Common myeloid progenitor, CD34-positive (primary cell): ENCODE data around the gene SFTA2.
"Not testable (repeated sequence)": the region's sequence is repeated elsewhere in the genome, so short reads cannot be mapped to it uniquely, and the experiment has no call there.

Experiments
- CTCF ChIA-PET: fragments of 350-600 bp; sonication (Branson Sonifier 250); formaldehyde crosslinking; loops from one replicate; lab custom pipeline; 2021; ENCODE audit warnings: antibody characterized with exemption; lab: Charles Lee
- POLR2A ChIA-PET: fragments of 350-600 bp; sonication (Branson Sonifier 250); formaldehyde crosslinking; loops from one replicate; lab custom pipeline; 2021; ENCODE audit warnings: antibody characterized with exemption; lab: Charles Lee
- DNase-seq, 3 donors: peaks; one replicate each; pipeline versions ENCODE4 v3.0.0 to v3.0.0-alpha.2; 2013
- H3K27ac ChIP-seq, 2 experiments: 1 replicate in 1 of 2; 2 replicates in 1 of 2; pipeline ENCODE4 v1.7.0; 2013; ENCODE audit warnings: inconsistent platforms in 2 of 2, low read length in 2 of 2, mild to moderate bottlenecking in 2 of 2, low read depth in 1 of 2, moderate library complexity in 1 of 2; ENCODE audit not compliant: severe bottlenecking in 2 of 2, insufficient read depth in 1 of 2, poor library complexity in 1 of 2
- H3K27me3 ChIP-seq, 5 experiments: replicated peaks in 2 of 5; 1 replicate in 3 of 5; 2 replicates in 2 of 5; pipeline versions ENCODE4 v1.6.1 to v1.7.0; 2013; ENCODE audit warnings: low read length in 4 of 5, mild to moderate bottlenecking in 2 of 5, moderate library complexity in 2 of 5, inconsistent platforms in 1 of 5; ENCODE audit not compliant: insufficient read depth in 5 of 5, control insufficient read depth in 4 of 5
- H3K36me3 ChIP-seq, 4 experiments: 1 replicate in 2 of 4; 2 replicates in 2 of 4; pipeline versions ENCODE4 v1.6.1 to v1.7.0; 2013; ENCODE audit warnings: low read length in 3 of 4, control low read depth in 1 of 4, mild to moderate bottlenecking in 1 of 4; ENCODE audit not compliant: control insufficient read depth in 4 of 4, insufficient read depth in 4 of 4
- H3K4me1 ChIP-seq, 4 experiments: 1 replicate in 3 of 4; 2 replicates in 1 of 4; pipeline versions ENCODE4 v1.6.1 to v1.7.1; 2013; ENCODE audit warnings: low read length in 3 of 4, mild to moderate bottlenecking in 3 of 4, control low read depth in 1 of 4, inconsistent platforms in 1 of 4, moderate library complexity in 1 of 4; ENCODE audit not compliant: control insufficient read depth in 4 of 4, insufficient read depth in 4 of 4; ENCODE audit errors: control extremely low read depth in 1 of 4
- H3K4me3 ChIP-seq, 7 experiments: 1 replicate in 4 of 7; 2 replicates in 3 of 7; pipeline versions ENCODE4 v1.5.1 to v1.7.0; 2013; ENCODE audit warnings: mild to moderate bottlenecking in 7 of 7, low read length in 6 of 7, moderate library complexity in 6 of 7, inconsistent platforms in 2 of 7, low read depth in 2 of 7, control low read depth in 1 of 7; ENCODE audit not compliant: insufficient read depth in 4 of 7, control insufficient read depth in 1 of 7; ENCODE audit errors: extremely low read depth in 1 of 7
- H3K9me3 ChIP-seq, 5 experiments: 1 replicate in 4 of 5; 2 replicates in 1 of 5; pipeline versions ENCODE4 v1.6.1 to v1.7.1; 2013; ENCODE audit warnings: low read length in 4 of 5, mild to moderate bottlenecking in 2 of 5, inconsistent platforms in 1 of 5, low read depth in 1 of 5, moderate library complexity in 1 of 5; ENCODE audit not compliant: control insufficient read depth in 4 of 5, insufficient read depth in 2 of 5; ENCODE audit errors: control extremely low read depth in 1 of 5
- WGBS: methylation state at CpG from one replicate; pipeline ENCODE4 v1.1.5; 2013; ENCODE audit not compliant: insufficient coverage; 5-methylcytosine and 5-hydroxymethylcytosine counted together

The SFTA2 gene

GRCh38 chr6:30924040-30924627 is 7.8 kb downstream of the SFTA2 start:
- Histone ChIP-seq H3K9me3 (peaks cover 0 to 13% (median 6%) of the 10 kb centered on the region in 5 experiments), H3K36me3 (peaks cover 3 to 79% (median 51%) of the 10 kb centered on the region in 4 experiments)
- H3K4me1 ChIP-seq, POLR2A ChIA-PET, H3K27ac ChIP-seq, CTCF ChIA-PET, DNase-seq, H3K4me3 ChIP-seq, H3K27me3 ChIP-seq: not testable (repeated sequence)
- 94% methylated on average over 7 of the region's 9 CpGs for WGBS

- Histone ChIP-seq H3K36me3 (peaks cover 3 to 81% (median 55%) of the 10 kb centered on the region in 4 experiments), H3K27me3 (no peaks in the 10 kb centered on the region), H3K27ac (no peak overlapping the region), H3K4me3 (no peak overlapping the region), H3K9me3 (no peaks in the 10 kb centered on the region), H3K4me1 (no peaks in the 10 kb centered on the region)
- ChIA-PET POLR2A (no interaction called here), CTCF (interaction anchor here (1.6 kb wide), 1 partner anchor 9 kb away, joined by 3 read pairs; the partner anchor contains the start of gene VARS2)
- 100% methylated on average over 5 of the region's 7 CpGs for WGBS
- no peak for DNase-seq
Observed at GRCh38 chr6:30922447-30922852, 9.5 kb downstream of the SFTA2 start.

GRCh38 chr6:30918670-30919069 is 13.3 kb downstream of the SFTA2 start:
- H3K27ac ChIP-seq, result no peak overlapping the region
- DNase-seq, result peak; percentile 44 to 88 (median 78)
- no peaks in the 10 kb centered on the region for H3K27me3 ChIP-seq
- H3K9me3 ChIP-seq, result no peaks in the 10 kb centered on the region
- POLR2A ChIA-PET, result no interaction called here
- no peak overlapping the region for H3K4me3 ChIP-seq
- WGBS, result 81% methylated on average over 8 of the region's 8 CpGs
- H3K36me3 ChIP-seq, result peaks cover 0 to 60% (median 46%) of the 10 kb centered on the region in 4 experiments
- CTCF ChIA-PET, result interaction anchor here (0.5 to 11.1 kb wide), 8 partner anchors 11 to 286 kb away, joined by 3 to 119 read pairs (median 8); no protein-coding TSS in a partner anchor
- H3K4me1 ChIP-seq, result peaks cover 0 to 20% (median 19%) of the 10 kb centered on the region in 4 experiments

- Histone ChIP-seq H3K4me1 (peaks cover 0 to 23% (median 22%) of the 10 kb centered on the region in 4 experiments), H3K27me3 (no peaks in the 10 kb centered on the region), H3K36me3 (peaks cover 0 to 59% (median 43%) of the 10 kb centered on the region in 4 experiments), H3K27ac (no peak overlapping the region), H3K4me3 (no peak overlapping the region), H3K9me3 (no peaks in the 10 kb centered on the region)
- CTCF ChIA-PET, result interaction anchor here (0.8 to 11.1 kb wide), 9 partner anchors 35 to 209 kb away, joined by 3 to 119 read pairs (median 4); no protein-coding TSS in a partner anchor
- POLR2A ChIA-PET, result interaction anchor here (0.6 kb wide), 1 partner anchor 212 kb away, joined by 3 read pairs; no protein-coding TSS in a partner anchor
- DNase-seq, result no peak
- 95% methylated on average over 8 of the region's 8 CpGs for WGBS
Observed at GRCh38 chr6:30917487-30917886, 14.5 kb downstream of the SFTA2 start.

- H3K4me3 ChIP-seq, result no peak overlapping the region
- peaks cover 0 to 23% (median 22%) of the 10 kb centered on the region in 4 experiments for H3K4me1 ChIP-seq
- peak overlapping the region in 1 of 2 experiments; percentile 14 for H3K27ac ChIP-seq
- H3K36me3 ChIP-seq, result peaks cover 0 to 58% (median 43%) of the 10 kb centered on the region in 4 experiments
- no peaks in the 10 kb centered on the region for H3K9me3 ChIP-seq
- DNase-seq, result no peak
- no peaks in the 10 kb centered on the region for H3K27me3 ChIP-seq
- CTCF ChIA-PET, result interaction anchor here (0.8 to 11.1 kb wide), 14 partner anchors 8 to 209 kb away, joined by 3 to 119 read pairs (median 5); partner anchors contain the start of genes MUCL3 and PSORS1C1
- POLR2A ChIA-PET, result interaction anchor here (0.6 kb wide), 1 partner anchor 213 kb away, joined by 3 read pairs; no protein-coding TSS in a partner anchor
- WGBS, result 93% methylated on average over 5 of the region's 7 CpGs
Observed at GRCh38 chr6:30917041-30917440, 14.9 kb downstream of the SFTA2 start.

- peaks cover 3 to 59% (median 40%) of the 10 kb centered on the region in 4 experiments for H3K36me3 ChIP-seq
- POLR2A ChIA-PET, result interaction anchor here (0.6 kb wide), 2 partner anchors 24 to 43 kb away, joined by 3 read pairs; no protein-coding TSS in a partner anchor
- H3K4me1 ChIP-seq, result peaks cover 0 to 23% (median 22%) of the 10 kb centered on the region in 4 experiments
- H3K27ac ChIP-seq, result peak overlapping the region in 1 of 2 experiments; percentile 67
- peak overlapping the region in 2 of 7 experiments; percentile 84 to 88 for H3K4me3 ChIP-seq
- H3K27me3 ChIP-seq, result no peaks in the 10 kb centered on the region
- peak; percentile 68 to 77 (median 69) for DNase-seq
- no peaks in the 10 kb centered on the region for H3K9me3 ChIP-seq
- WGBS, result 7% methylated on average over 4 of the region's 5 CpGs
- CTCF ChIA-PET, result interaction anchor here (0.7 to 11.1 kb wide), 36 partner anchors 9 to 279 kb away, joined by 3 to 119 read pairs (median 5); partner anchors contain the start of genes DDR1, MUCL3 and PSORS1C1
Observed at GRCh38 chr6:30915591-30915946, 16.4 kb downstream of the SFTA2 start.
